Lower lobe of right lung (tissue), 2 donors: ENCODE results near the gene CHID1. TPM values are rescaled to one million over a fixed set of nuclear protein-coding genes. Genes with fewer than 3 reads are reported as not detected.

Experiments used
- ATAC-seq, 2 donors: fragments of 200-7000 bp; cut with Tn5 transposase; one replicate each; pipeline ENCODE4 v1.9.1; 2020 to 2022; ENCODE audit warnings: mild to moderate bottlenecking in 2 of 2, moderate library complexity in 2 of 2
- DNase-seq: peaks from one replicate; pipeline ENCODE4 v3.0.0-alpha.2; 2020
- H3K27ac ChIP-seq: fragments of 200-600 bp; one replicate; pipeline ENCODE4 v1.8.0; 2022
- H3K27me3 ChIP-seq: fragments of 200-600 bp; one replicate; pipeline ENCODE4 v1.8.0; 2022; ENCODE audit warnings: low read depth
- H3K36me3 ChIP-seq: fragments of 200-600 bp; one replicate; pipeline ENCODE4 v1.8.0; 2022; ENCODE audit warnings: mild to moderate bottlenecking
- H3K4me1 ChIP-seq: fragments of 200-600 bp; one replicate; pipeline ENCODE4 v1.8.0; 2022
- H3K4me3 ChIP-seq: fragments of 200-600 bp; one replicate; pipeline ENCODE4 v1.8.0; 2022; ENCODE audit warnings: mild to moderate bottlenecking
- H3K9me3 ChIP-seq: fragments of 200-600 bp; one replicate; pipeline ENCODE4 v1.8.0; 2022
- CTCF ChIP-seq: fragments of 200-600 bp; IDR thresholded peaks from one replicate; pipeline ENCODE4 v1.8.0; 2022; ENCODE audit warnings: antibody characterized with exemption, mild to moderate bottlenecking
- intact Hi-C: fragments of 100-400 bp; cut with DNase I; formaldehyde crosslinking; loops from one replicate; pipeline ENCODE4 v1.11.0; 2022
- total RNA-seq: library from RNA; stranded (reverse); fragmentation: NEBNext Ultra II Directional; extraction: Animal tissue kit (Norgen Biotek cat#: 25700); gene quantifications from one replicate; pipeline ENCODE4 v1.2.1, GENCODE V29; 2021
- donor health status: DM: no; HTN: yes; CAD: no; lungs with severe emphysema.

CHID1 gene
- total RNA-seq, 1 donor from 2014 or later, result 65.0 TPM

- Histone ChIP-seq H3K27ac (no peak overlapping the region), H3K36me3 (peaks cover 11% of the 10 kb centered on the region), H3K27me3 (no peaks in the 10 kb centered on the region), H3K9me3 (no peaks in the 10 kb centered on the region), H3K4me3 (no peak overlapping the region), H3K4me1 (no peaks in the 10 kb centered on the region)
- no peak for TF ChIP-seq CTCF
- intact Hi-C loops, result no loop called here
- ATAC-seq (no peak), DNase-seq (no peak)
Measured at GRCh38 chr11:875203-875602, 35.4 kb downstream of the CHID1 start.

- DNase-seq, result no peak
- no peaks in the 10 kb centered on the region for H3K27me3 ChIP-seq
- H3K9me3 ChIP-seq, result no peaks in the 10 kb centered on the region
- no peak overlapping the region for H3K4me3 ChIP-seq
- no peaks in the 10 kb centered on the region for H3K4me1 ChIP-seq
- H3K36me3 ChIP-seq, result peaks cover 11% of the 10 kb centered on the region
- no peak for ATAC-seq
- intact Hi-C loops, result no loop called here
- no peak for TF ChIP-seq CTCF
- no peak overlapping the region for H3K27ac ChIP-seq
Measured at GRCh38 chr11:873706-874105, 36.9 kb downstream of the CHID1 start.

- intact Hi-C loops, result no loop called here
- no peaks in the 10 kb centered on the region for H3K27me3 ChIP-seq
- ATAC-seq (no peak), DNase-seq (no peak)
- no peak overlapping the region for H3K4me3 ChIP-seq
- no peaks in the 10 kb centered on the region for H3K9me3 ChIP-seq
- no peak for TF ChIP-seq CTCF
- H3K36me3 ChIP-seq, result peaks cover 11% of the 10 kb centered on the region
- H3K27ac ChIP-seq, result no peak overlapping the region
- H3K4me1 ChIP-seq, result no peaks in the 10 kb centered on the region
Measured at GRCh38 chr11:872799-873198, 37.8 kb downstream of the CHID1 start.

- no peak for TF ChIP-seq CTCF
Measured at GRCh38 chr11:871472-871871, 39.1 kb downstream of the CHID1 start.

GRCh38 chr11:870418-870817 is 40.2 kb downstream of the CHID1 start:
- H3K27ac ChIP-seq, result no peak overlapping the region
- TF ChIP-seq CTCF, result no peak
- H3K9me3 ChIP-seq, result no peaks in the 10 kb centered on the region
- intact Hi-C loops, result no loop called here
- DNase-seq (no peak), ATAC-seq (no peak)
- no peaks in the 10 kb centered on the region for H3K4me1 ChIP-seq
- H3K36me3 ChIP-seq, result peaks cover 29% of the 10 kb centered on the region
- H3K27me3 ChIP-seq, result no peaks in the 10 kb centered on the region
- H3K4me3 ChIP-seq, result no peak overlapping the region

More at GRCh38 chr11:871472-871871, 39.1 kb downstream of the CHID1 start:
- DNase-seq (no peak), ATAC-seq (no peak)
- H3K4me1 ChIP-seq, result no peaks in the 10 kb centered on the region
- no peak overlapping the region for H3K27ac ChIP-seq
- H3K4me3 ChIP-seq, result no peak overlapping the region
- H3K9me3 ChIP-seq, result no peaks in the 10 kb centered on the region
- intact Hi-C loops, result no loop called here
- H3K27me3 ChIP-seq, result no peaks in the 10 kb centered on the region
- peaks cover 19% of the 10 kb centered on the region for H3K36me3 ChIP-seq

- Histone ChIP-seq H3K4me1 (no peaks in the 10 kb centered on the region), H3K27me3 (no peaks in the 10 kb centered on the region), H3K27ac (no peak overlapping the region), H3K4me3 (no peak overlapping the region), H3K36me3 (peaks cover 33% of the 10 kb centered on the region), H3K9me3 (no peaks in the 10 kb centered on the region)
- no peak for TF ChIP-seq CTCF
- DNase-seq (no peak), ATAC-seq (no peak)
- intact Hi-C loops, result no loop called here
Measured at GRCh38 chr11:870127-870413, 40.5 kb downstream of the CHID1 start.
